ENCODE measurements around the gene ACVR1B. TPM values are rescaled to one million over a fixed set of nuclear protein-coding genes. Genes with fewer than 3 reads are reported as not detected.

Gene ACVR1B
- total and polyA plus RNA-seq, 2 donors (not counting 3 experiments of a cell fraction or from before 2014, with no cell fraction given) = 29.0 to 33.7 TPM

DNA sequence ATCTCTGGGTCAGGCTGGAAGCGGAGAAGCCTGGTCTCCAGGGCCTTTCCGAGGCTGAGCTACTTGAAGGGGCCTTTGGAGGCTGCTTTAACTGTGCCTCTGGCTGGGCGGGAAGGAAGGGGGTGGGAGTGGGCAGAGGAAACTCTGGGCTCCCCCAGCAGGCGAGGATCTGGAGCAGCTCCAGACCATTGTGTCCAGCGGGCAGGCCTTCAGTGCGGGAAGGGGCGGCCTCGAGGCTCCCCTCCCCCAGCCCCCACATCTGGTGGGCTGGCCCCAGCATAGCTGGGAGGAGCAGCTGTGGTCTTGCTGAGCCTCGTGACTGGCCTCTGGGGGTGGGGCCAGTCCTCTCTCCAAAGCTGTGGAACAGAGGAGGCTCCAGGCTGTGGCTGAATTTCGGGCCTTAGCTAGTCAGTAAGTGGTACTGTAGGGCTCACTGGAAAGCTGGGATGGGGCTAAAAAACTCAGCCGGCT, 58.7 kb downstream of the ACVR1B start:
- ChIA-PET CTCF (interaction anchor here (0.7 to 11.4 kb wide), 8 partner anchors 11 to 118 kb away, joined by 3 to 946 read pairs (median 4); partner anchors contain the start of gene ATG101), POLR2A (interaction anchor here (0.6 to 2.3 kb wide), 5 partner anchors 10 to 41 kb away, joined by 4 to 30 read pairs (median 6); partner anchors contain the start of gene NR4A1)
- H2AFZ ChIP-seq (ENCODE audit: low read depth, low read length) = no peak overlapping the region

More for the DNA sequence above, 58.7 kb downstream of the ACVR1B start:
- Histone ChIP-seq H3K9ac (replicated peaks; ENCODE audit: extremely low read depth, insufficient read depth, low read length) (peak overlapping the region; percentile 93), H3K4me3 (replicated peaks in 1 of 3; ENCODE audit: insufficient read depth in 1 of 3, low read depth in 1 of 3, low read length in 3 of 3) (peak overlapping the region in 2 of 3 experiments; percentile 72 to 95), H3K27me3 (ENCODE audit: control insufficient read depth in 2 of 2, insufficient read depth in 2 of 2, low read length in 2 of 2) (no peaks in the 10 kb centered on the region), H3K36me3 (ENCODE audit: control insufficient read depth in 2 of 2, extremely low read depth in 1 of 2, insufficient read depth in 2 of 2, low read length in 2 of 2) (peaks cover 34 to 35% of the 10 kb centered on the region in 2 experiments), H3K79me2 (ENCODE audit: control insufficient read depth, insufficient read depth, low read length) (peaks cover 32% of the 10 kb centered on the region), H3K27ac (ENCODE audit: insufficient read depth, low read depth, low read length) (peak overlapping the region; percentile 78), H3K4me1 (ENCODE audit: control insufficient read depth, extremely low read depth, insufficient read depth, low read length) (peaks cover 37% of the 10 kb centered on the region), H3K9me1 (replicated peaks; ENCODE audit: control insufficient read depth, extremely low read depth, insufficient read depth, low read length) (no peaks in the 10 kb centered on the region), H4K20me1 (replicated peaks; ENCODE audit: control insufficient read depth, extremely low read depth, insufficient read depth, low read length) (no peaks in the 10 kb centered on the region), H3K4me2 (ENCODE audit: insufficient read depth, low read length) (peak overlapping the region; percentile 68), H3K9me3 (replicated peaks; ENCODE audit: control insufficient read depth, insufficient read depth, low read length) (no peaks in the 10 kb centered on the region)
- TF ChIP-seq JUN (IDR thresholded peaks at IDR 0.05; ENCODE audit: borderline replicate concordance, insufficient read depth, insufficient read length, low read depth) = no peak
- TF ChIP-seq, protein P1, sequence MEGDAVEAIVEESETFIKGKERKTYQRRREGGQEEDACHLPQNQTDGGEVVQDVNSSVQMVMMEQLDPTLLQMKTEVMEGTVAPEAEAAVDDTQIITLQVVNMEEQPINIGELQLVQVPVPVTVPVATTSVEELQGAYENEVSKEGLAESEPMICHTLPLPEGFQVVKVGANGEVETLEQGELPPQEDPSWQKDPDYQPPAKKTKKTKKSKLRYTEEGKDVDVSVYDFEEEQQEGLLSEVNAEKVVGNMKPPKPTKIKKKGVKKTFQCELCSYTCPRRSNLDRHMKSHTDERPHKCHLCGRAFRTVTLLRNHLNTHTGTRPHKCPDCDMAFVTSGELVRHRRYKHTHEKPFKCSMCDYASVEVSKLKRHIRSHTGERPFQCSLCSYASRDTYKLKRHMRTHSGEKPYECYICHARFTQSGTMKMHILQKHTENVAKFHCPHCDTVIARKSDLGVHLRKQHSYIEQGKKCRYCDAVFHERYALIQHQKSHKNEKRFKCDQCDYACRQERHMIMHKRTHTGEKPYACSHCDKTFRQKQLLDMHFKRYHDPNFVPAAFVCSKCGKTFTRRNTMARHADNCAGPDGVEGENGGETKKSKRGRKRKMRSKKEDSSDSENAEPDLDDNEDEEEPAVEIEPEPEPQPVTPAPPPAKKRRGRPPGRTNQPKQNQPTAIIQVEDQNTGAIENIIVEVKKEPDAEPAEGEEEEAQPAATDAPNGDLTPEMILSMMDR (IDR thresholded peaks at IDR 0.05; ENCODE audit: extremely low read depth in 1 of 2, insufficient read depth in 1 of 2, low read depth in 1 of 2, low read length in 2 of 2) = no peak
- no peak for TF ChIP-seq GATA2 (IDR thresholded peaks at IDR 0.05; ENCODE audit: insufficient read depth, insufficient read length, low read depth, low read length)
- no peak for TF ChIP-seq MYC (IDR thresholded peaks at IDR 0.05; ENCODE audit: low read depth, low read length)
- no peak for TF ChIP-seq FOS (IDR thresholded peaks at IDR 0.05; ENCODE audit: borderline replicate concordance, insufficient read depth, low read length)
- TF ChIP-seq EZH2 (IDR thresholded peaks at IDR 0.05; ENCODE audit: borderline replicate concordance, low read depth, low read length, severe bottlenecking) = no peak
- TF ChIP-seq POLR2A (IDR thresholded peaks at IDR 0.05; ENCODE audit: low read depth, low read length) = peak; percentile 84
- TF ChIP-seq, protein P2, sequence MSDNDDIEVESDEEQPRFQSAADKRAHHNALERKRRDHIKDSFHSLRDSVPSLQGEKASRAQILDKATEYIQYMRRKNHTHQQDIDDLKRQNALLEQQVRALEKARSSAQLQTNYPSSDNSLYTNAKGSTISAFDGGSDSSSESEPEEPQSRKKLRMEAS (IDR thresholded peaks at IDR 0.05; ENCODE audit: insufficient read depth, insufficient read length) = no peak
- peak; percentile 91 for TF ChIP-seq POLR2AphosphoS5 (IDR thresholded peaks at IDR 0.05; ENCODE audit: insufficient read depth, low read depth, low read length)
- FAIRE-seq (peak; percentile 99), DNase-seq (ENCODE audit: low read depth, low spot score) (peak; percentile 97)
- dilution Hi-C loops (cut with MboI; ENCODE audit: extremely low pct_ligation_motif_present, low sequenced_read_pairs) = no loop called here
- no TSS peak for BruUV-seq (replicated peaks)
- intact Hi-C loops (cut with micrococcal nuclease) = loop anchor here (1.0 kb wide), 1 partner anchor 10 kb away; no protein-coding TSS in a partner anchor
